Measurements from ENCODE around the gene ZNF716.

The ZNF716 gene

GRCh38 chr7:57416601-57417358 lies 33.2 kb upstream of the ZNF716 start:
- Histone ChIP-seq H3K4me3 (ENCODE audit: low read depth in 1 of 2, low read length in 2 of 2) (no peak overlapping the region), H3K36me3 (ENCODE audit: insufficient read depth, low read length) (no peaks in the 10 kb centered on the region), H3K9ac (ENCODE audit: low read depth, low read length) (no peak overlapping the region), H3K4me1 (ENCODE audit: insufficient read depth, low read length) (no peaks in the 10 kb centered on the region), H4K20me1 (ENCODE audit: insufficient read depth, low read length) (no peaks in the 10 kb centered on the region), H3K27ac (ENCODE audit: low read length) (no peak overlapping the region), H3K4me2 (ENCODE audit: insufficient read depth, low read length) (no peak overlapping the region), H2AFZ (ENCODE audit: low read depth, low read length) (no peak overlapping the region), H3K27me3 (ENCODE audit: insufficient read depth, low read length, poor library complexity) (no peaks in the 10 kb centered on the region), H3K79me2 (ENCODE audit: insufficient read depth, low read length) (no peaks in the 10 kb centered on the region), H3K9me3 (ENCODE audit: insufficient read depth, low read length, severe bottlenecking) (peaks cover 37% of the 10 kb centered on the region)
- DNase-seq (no peak), ATAC-seq (ENCODE audit: insufficient read depth, low read depth) (no peak)
- TF ChIP-seq EZH2 (IDR thresholded peaks at IDR 0.05; ENCODE audit: borderline replicate concordance, low read depth, low read length, severe bottlenecking) = no peak
- TF ChIP-seq CTCF (IDR thresholded peaks at IDR 0.05; ENCODE audit: borderline replicate concordance, extremely low read depth, low read length, poor library complexity, severe bottlenecking) = no peak

- ATAC-seq (ENCODE audit: insufficient read depth, low read depth) (no peak), DNase-seq (no peak)
- Histone ChIP-seq H3K79me2 (ENCODE audit: insufficient read depth, low read length) (no peaks in the 10 kb centered on the region), H3K4me1 (ENCODE audit: insufficient read depth, low read length) (no peaks in the 10 kb centered on the region), H3K9ac (ENCODE audit: low read depth, low read length) (no peak overlapping the region), H3K4me2 (ENCODE audit: insufficient read depth, low read length) (no peak overlapping the region), H4K20me1 (ENCODE audit: insufficient read depth, low read length) (no peaks in the 10 kb centered on the region), H3K9me3 (ENCODE audit: insufficient read depth, low read length, severe bottlenecking) (peaks cover 30% of the 10 kb centered on the region), H3K36me3 (ENCODE audit: insufficient read depth, low read length) (no peaks in the 10 kb centered on the region), H2AFZ (ENCODE audit: low read depth, low read length) (no peak overlapping the region), H3K27ac (ENCODE audit: low read length) (no peak overlapping the region), H3K4me3 (ENCODE audit: low read depth in 1 of 2, low read length in 2 of 2) (no peak overlapping the region), H3K27me3 (ENCODE audit: insufficient read depth, low read length, poor library complexity) (no peaks in the 10 kb centered on the region)
- TF ChIP-seq EZH2 (IDR thresholded peaks at IDR 0.05; ENCODE audit: borderline replicate concordance, low read depth, low read length, severe bottlenecking) (no peak), CTCF (IDR thresholded peaks at IDR 0.05; ENCODE audit: borderline replicate concordance, extremely low read depth, low read length, poor library complexity, severe bottlenecking) (no peak)
Observed at GRCh38 chr7:57417736-57418135, 32.2 kb upstream of the ZNF716 start.

GRCh38 chr7:57423768-57424167 lies 26.2 kb upstream of the ZNF716 start:
- Histone ChIP-seq H3K4me2 (ENCODE audit: insufficient read depth, low read length) (no peak overlapping the region), H3K4me3 (ENCODE audit: low read depth in 1 of 2, low read length in 2 of 2) (no peak overlapping the region), H3K36me3 (ENCODE audit: insufficient read depth, low read length) (no peaks in the 10 kb centered on the region), H3K9me3 (ENCODE audit: insufficient read depth, low read length, severe bottlenecking) (peaks cover 20% of the 10 kb centered on the region), H3K27me3 (ENCODE audit: insufficient read depth, low read length, poor library complexity) (no peaks in the 10 kb centered on the region), H3K4me1 (ENCODE audit: insufficient read depth, low read length) (no peaks in the 10 kb centered on the region), H4K20me1 (ENCODE audit: insufficient read depth, low read length) (no peaks in the 10 kb centered on the region), H3K79me2 (ENCODE audit: insufficient read depth, low read length) (no peaks in the 10 kb centered on the region), H2AFZ (ENCODE audit: low read depth, low read length) (no peak overlapping the region), H3K9ac (ENCODE audit: low read depth, low read length) (no peak overlapping the region), H3K27ac (ENCODE audit: low read length) (no peak overlapping the region)
- no peak for TF ChIP-seq CTCF (IDR thresholded peaks at IDR 0.05; ENCODE audit: borderline replicate concordance, extremely low read depth, low read length, poor library complexity, severe bottlenecking)
- TF ChIP-seq EZH2 (IDR thresholded peaks at IDR 0.05; ENCODE audit: borderline replicate concordance, low read depth, low read length, severe bottlenecking) = no peak
- ATAC-seq (ENCODE audit: insufficient read depth, low read depth) = no peak
- DNase-seq = no peak
